22Rv1 (cell line): Measurements from ENCODE around the gene CPLX3.

Experiments
- H3K27ac ChIP-seq: fragments of 450-650 bp; 2 replicates; pipeline ENCODE4 v1.5.1; 2017
- CTCF ChIP-seq: fragments of 450-650 bp; IDR thresholded peaks from 2 replicates; pipeline ENCODE4 v1.5.1; 2017; ENCODE audit warnings: mild to moderate bottlenecking
- ZFX ChIP-seq: fragments of 450-650 bp; IDR thresholded peaks from 2 replicates; pipeline ENCODE4 v1.6.1; 2017; ENCODE audit warnings: antibody characterized with exemption, borderline replicate concordance

The CPLX3 gene

DNA sequence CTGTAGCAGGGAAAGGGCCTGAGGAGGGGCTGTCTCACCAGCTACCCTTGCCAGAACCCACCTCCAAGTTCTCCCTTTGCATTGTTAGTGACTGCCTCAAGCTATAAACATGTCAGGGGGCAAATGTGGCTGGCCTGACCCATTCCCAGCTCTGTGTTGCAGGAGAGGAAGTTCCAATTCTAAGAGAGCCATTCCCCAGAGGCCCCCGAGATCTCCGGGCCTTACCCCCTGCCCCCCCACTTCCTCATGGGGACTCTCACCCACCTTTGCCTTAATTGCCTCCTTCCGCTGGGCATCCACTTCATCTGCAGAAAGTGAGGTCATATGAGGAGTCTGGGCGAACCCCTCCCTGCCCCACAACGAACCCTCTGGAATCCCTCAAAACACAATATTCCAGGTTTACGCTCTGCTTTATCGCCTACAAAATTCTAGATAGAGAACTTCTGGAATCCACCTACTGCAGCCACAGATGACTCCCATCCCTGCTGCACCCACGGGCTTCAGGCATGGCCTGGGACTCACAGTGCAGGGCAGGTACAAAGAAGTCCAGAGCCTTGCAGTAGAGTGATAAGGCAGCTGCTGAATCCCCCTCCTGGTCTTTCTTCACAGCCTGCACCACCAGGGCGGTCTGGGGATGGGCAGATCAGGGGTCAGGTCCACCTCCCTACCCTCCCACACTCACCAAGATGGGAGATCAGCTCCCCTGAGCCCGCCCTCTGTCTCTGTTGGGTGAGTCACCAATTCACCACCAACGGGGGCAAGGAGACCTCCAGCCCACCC, 12.5 kb downstream of the CPLX3 start:
- H3K27ac ChIP-seq, result no peak overlapping the region
- no peak for TF ChIP-seq ZFX
- no peak for TF ChIP-seq CTCF

DNA sequence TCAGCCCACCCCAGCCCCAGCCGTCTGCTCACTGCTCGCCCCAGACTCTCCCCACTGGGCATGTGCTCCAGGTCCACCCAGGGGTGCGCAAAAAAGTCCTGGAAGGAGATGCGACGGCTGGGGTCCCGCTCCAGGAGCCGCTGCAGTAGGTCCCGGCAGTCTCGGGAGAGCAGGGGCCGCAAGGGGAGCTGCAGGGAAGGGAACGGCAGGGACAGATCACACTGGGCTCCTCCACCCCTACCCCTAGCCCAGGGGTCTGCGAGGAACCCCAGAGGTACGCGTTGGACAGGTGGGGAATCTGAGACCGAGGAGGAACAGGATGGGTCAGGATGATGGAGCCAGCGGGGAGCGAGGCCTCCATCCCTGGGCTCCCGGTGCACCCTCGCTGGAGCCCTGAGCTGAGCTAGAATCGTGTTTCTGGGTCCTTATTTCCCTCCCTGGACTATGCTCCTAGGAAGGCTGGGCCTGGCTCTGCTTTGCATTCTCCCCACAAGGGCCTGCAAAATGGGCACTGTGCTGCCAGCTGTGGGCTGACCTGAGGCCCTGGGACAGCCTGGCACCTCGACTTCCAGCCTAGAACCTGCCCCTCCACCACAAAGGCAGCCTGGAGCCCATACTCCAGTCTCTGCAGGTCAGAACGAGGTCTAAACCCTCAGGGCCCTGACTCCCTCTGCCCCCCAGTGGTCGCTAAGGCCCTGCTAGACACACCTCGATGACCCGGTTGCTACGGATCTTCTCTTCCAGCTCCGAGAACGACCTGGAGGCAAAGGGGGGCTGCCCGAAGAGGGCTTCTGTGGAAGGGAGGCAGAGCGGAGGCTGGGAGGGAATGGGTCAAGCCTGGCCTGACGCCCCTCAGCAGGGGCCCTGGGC, 13.3 kb downstream of the CPLX3 start:
- no peak overlapping the region for H3K27ac ChIP-seq
- TF ChIP-seq ZFX, result no peak
- TF ChIP-seq CTCF, result 0 out of 2 replicates have a peak, but pooled peaks have one; percentile 6

DNA sequence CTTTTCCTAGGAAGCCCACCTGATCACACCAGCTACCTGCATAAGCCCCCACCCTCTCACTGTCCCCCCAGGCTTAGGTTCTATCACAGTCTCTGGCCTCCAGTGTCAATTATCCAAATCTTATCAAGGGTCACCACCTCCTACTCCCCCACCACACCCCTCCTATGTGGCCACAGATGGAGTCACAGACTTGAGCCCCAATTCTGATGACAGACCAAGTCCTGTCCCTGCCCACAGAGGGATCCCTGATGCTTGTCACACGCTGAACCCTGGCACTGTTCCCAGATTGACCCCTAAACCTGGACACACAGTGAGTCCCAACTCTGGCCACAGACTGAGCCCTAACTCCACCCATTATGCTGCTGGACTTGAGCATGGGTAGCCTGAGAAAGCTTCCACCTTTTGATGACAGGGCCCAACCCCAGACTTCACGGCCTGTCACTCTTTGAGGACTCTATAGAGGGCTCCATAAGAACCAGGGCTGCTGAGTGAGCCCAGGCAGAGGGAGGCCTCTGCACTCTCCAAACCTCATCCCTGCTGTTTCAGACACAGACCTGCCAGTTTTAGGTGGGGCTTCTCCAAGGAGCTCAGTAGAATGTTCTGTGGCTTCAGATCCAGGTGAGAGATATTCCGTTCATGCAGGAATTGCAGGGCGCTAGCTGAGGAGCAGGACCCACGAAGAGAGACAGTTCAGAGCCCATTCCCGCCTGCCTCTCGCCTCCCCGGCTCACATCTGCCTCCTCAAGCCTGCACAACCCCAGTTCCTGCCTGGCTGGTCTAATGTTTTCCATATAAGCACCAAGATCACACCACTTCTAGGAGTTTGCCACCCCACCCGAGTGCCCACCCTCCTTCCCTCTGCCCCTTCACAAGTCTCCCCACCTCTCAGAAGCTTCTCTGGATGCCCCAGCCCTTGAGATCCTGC, 14.7 kb downstream of the CPLX3 start:
- no peak overlapping the region for H3K27ac ChIP-seq
- TF ChIP-seq ZFX (no peak), CTCF (no peak)

GRCh38 chr15:74841891-74842373, 15.5 kb downstream of the CPLX3 start:
- H3K27ac ChIP-seq, result peak overlapping the region; percentile 89
- no peak for TF ChIP-seq CTCF
- TF ChIP-seq ZFX, result no peak

DNA sequence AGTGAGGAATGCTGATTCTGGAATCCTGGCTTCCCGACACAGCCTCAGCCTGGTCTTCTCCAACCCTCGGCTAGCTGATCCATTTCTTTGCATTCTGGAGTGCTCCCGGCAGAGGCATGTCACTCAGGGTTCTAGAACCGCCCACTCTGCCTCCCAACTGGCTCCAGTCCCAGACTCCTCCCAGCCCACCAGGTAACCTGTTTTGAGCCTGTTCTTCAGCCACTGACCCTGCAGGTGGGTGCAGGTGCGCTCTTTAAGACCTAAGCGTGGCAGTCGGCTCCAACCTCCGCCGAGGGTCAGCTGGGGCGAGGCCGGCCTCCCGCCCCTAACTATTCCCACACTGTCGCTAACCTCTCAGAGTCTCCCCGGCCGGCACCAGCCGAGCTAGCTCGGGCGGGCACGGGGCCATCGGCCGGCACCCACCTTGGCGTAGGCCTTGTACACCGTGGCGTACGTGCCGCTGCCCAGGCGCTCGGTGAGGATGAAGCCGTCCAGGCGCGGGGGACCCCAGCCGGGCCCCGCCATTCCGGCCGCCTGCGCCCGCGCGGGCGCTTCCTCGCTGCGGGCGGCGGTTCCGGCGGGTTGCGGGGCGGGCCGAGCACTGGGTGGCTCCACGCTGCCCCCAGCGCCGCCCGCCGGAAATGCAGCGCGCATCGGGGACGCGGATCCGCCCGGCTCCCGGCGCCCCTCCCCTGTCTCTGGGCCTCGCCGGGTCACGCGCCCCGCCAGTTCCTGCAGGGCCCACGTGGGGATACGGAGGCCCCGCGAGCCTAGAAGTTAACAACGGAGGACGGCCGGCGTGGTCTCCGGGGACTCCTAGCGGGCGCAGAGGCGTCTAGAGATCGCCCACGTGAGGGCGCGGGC, 16.4 kb downstream of the CPLX3 start, which contains the start of gene ULK3:
TSS of gene ULK3 (minus strand) at position 576 of the 864 bp plus-strand sequence. CDS start at position 525, 51 bp downstream.
- peak within 1 kb of the TSS; percentile 89 for H3K27ac ChIP-seq
- TF ChIP-seq ZFX (no peak), CTCF (peak; percentile 92)

DNA sequence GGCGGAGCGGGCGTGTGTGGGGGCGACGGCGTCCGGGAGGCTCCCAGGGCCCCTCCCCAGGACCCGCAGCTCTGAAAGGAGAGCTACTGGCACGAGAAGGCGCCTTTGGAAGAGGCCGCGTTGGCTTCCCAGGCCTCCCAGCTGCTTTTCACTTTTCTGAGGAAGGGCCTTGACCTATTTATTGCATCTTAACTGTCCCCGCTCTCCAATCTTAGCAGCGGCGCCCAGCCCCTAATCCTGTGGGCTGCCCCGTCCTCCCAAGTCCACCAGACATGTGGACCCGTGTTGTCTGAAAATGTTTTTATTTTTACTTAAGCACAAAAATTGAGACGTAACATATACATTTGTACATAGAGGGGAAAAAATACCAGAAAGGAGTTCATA, 17.0 kb downstream of the CPLX3 start:
- peak overlapping the region; percentile 89 for H3K27ac ChIP-seq
- TF ChIP-seq ZFX (no peak), CTCF (no peak)
